ENCODE measurements around the gene AGRP.
"Not testable (repeated sequence)": the region's sequence is repeated elsewhere in the genome, so short reads cannot be mapped to it uniquely, and the experiment has no call there.

AGRP gene

GRCh38 chr16:67504031-67505021 is 21.0 kb upstream of the AGRP start:
- peak in 1 of 5 donors; percentile 92 for DNase-seq

- DNase-seq, result no peak
Observed at GRCh38 chr16:67499106-67499505, 15.8 kb upstream of the AGRP start.

- DNase-seq, result no peak
Observed at GRCh38 chr16:67490335-67491096, 7.2 kb upstream of the AGRP start.

- no peak for DNase-seq
Observed at GRCh38 chr16:67489401-67490083, 6.2 kb upstream of the AGRP start.

- not testable (repeated sequence) for DNase-seq
Observed at GRCh38 chr16:67487561-67487960, 4.2 kb upstream of the AGRP start.

GRCh38 chr16:67486805-67487204 is 3.5 kb upstream of the AGRP start:
- no peak for DNase-seq

- no peak for DNase-seq
Observed at GRCh38 chr16:67483731-67484525, 581 bp upstream of the AGRP start.

- no peak for DNase-seq
Observed at GRCh38 chr16:67482233-67482924, 968 bp downstream of the AGRP start.

- DNase-seq, result peak in 3 of 5 donors; percentile 31 to 62 (median 32)
Observed at GRCh38 chr16:67481561-67482232, 1.6 kb downstream of the AGRP start.

GRCh38 chr16:67480833-67481560 is 2.4 kb downstream of the AGRP start, which contains the start of gene ATP6V0D1:
Gene ATP6V0D1, minus strand, starts transcription at chr16:67481157. Its CDS starts 71 bp downstream, at chr16:67481086.
- peak; percentile 97 to 99 (median 98) for DNase-seq

GRCh38 chr16:67477960-67478554 is 5.3 kb downstream of the AGRP start:
- DNase-seq, result no peak

GRCh38 chr16:67474551-67475455 is 8.5 kb downstream of the AGRP start:
- no peak for DNase-seq

GRCh38 chr16:67471758-67472384 is 11.5 kb downstream of the AGRP start:
- DNase-seq, result no peak

GRCh38 chr16:67470359-67470758 is 13.0 kb downstream of the AGRP start:
- no peak for DNase-seq

- no peak for DNase-seq
Observed at GRCh38 chr16:67468731-67469130, 14.6 kb downstream of the AGRP start.

- no peak for DNase-seq
Observed at GRCh38 chr16:67466581-67466980, 16.8 kb downstream of the AGRP start.

GRCh38 chr16:67464565-67464964 is 18.8 kb downstream of the AGRP start:
- no peak for DNase-seq

GRCh38 chr16:67463691-67464090 is 19.7 kb downstream of the AGRP start:
- DNase-seq, result no peak
